GM21447 (cell line): ENCODE measurements around the gene PSAP.

Experiments used
- ATAC-seq: cut with Tn5 transposase; IDR thresholded peaks from one replicate; pipeline ENCODE4 v1.9.1; 2021; ENCODE audit not compliant: unreplicated experiment

Gene PSAP

GRCh38 chr10:71845410-71846405 lies 5.3 kb downstream of the PSAP start:
- no peak for ATAC-seq

- ATAC-seq = no peak
Measured at GRCh38 chr10:71844695-71845094, 6.4 kb downstream of the PSAP start.

GRCh38 chr10:71844084-71844483 lies 7.0 kb downstream of the PSAP start:
- ATAC-seq = no peak

DNA sequence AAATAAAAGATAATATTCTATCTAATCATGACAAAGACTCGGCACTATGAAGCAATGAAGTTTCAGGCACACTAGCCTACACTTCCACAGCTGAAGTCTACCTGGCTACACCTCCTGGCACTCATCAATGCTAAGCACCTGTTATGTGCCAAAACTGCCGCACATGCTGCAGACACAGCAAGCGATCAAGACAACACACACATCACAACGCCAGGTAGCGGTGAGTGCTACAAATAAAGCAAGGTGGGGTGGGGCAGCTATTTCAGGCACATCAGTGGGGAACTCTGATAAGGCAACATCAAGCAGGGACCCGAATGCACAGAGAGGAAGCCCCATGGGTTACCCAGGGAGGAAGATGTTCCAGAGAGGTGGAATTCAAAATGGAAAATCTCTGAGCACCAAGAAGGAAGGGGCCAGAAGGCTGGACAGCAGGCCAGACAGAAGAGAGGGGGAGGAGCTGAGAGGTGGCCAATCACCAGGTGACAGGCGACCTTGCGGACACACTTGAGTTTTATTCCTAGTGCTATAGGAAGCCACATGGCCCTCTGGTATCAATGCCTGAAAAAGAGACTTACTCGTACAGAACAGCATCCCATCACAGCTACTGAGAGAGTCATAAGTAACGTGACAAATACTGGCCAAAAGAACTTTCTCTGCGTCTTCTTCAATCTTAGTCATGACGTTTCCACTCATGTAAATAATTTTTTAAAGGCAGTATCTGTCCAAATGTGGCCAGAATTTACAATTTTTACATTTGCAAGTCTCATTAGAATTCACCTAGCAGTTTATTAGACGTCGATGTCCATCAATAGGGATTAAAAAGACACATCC lies 8.0 kb downstream of the PSAP start:
- ATAC-seq = no peak

DNA sequence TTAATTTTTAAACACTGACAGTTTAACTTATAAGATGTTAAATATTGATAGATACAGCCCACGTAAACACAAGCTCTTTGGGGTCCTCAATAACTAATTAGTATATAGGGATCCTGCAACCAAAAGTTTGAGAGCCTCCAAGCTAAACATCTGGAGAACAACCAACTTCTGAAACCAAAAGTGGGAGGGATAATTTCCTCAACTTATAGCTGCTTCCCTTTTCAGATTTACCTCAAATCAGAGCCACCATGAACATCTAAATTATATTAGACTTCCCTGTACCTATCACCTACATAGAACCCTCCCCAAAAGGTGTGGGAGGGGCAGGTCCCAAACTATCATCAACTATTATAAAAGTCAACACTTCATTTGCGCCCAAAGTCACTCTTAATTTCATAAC lies 8.6 kb downstream of the PSAP start:
- ATAC-seq = no peak

GRCh38 chr10:71840958-71841335 lies 10.1 kb downstream of the PSAP start:
- no peak for ATAC-seq

GRCh38 chr10:71840177-71840957 lies 10.7 kb downstream of the PSAP start:
- no peak for ATAC-seq

DNA sequence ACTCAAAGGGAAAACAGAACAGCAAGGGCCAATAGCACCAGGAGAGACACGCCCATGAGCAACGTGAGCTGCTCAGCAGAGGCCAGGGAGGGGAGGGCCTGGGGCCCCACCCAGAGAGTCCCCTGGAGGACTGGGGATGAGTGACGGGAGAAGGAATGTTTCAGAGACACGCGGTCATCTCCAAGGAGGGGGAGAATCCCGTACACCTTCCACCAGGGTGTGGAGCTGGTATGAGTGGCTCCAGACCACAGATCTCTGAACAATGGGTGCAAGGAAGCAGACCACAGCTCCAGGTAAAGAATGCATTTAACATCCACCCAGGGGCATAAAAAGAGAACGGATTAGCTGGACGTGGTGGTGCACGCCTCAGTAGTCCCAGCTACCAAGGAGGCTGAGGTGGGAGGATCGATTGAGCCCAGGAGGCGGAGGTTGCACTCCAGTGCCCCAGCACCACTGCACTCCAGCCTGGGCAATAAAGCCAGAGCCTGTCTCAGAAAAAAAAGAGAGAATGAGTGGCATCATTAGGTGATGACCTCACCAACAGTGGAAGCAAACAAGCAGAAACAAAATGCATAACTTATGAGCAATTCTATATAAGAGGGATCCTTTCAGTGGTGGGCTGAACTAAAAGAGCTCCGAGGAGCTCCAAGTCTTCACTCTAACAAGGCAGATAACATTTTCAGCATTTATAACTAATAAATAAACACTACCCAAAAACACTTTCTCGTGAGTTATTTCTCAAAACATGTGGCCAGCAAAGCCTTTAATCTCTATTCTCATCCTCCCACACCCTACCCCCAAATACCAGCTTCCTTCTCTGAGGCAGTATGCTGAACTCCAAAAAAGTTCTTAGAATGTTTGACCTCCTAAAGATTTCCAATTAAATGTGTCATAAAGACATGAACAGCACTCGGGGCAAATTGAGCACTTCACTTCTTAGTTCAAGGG lies 12.5 kb downstream of the PSAP start:
- no peak for ATAC-seq

DNA sequence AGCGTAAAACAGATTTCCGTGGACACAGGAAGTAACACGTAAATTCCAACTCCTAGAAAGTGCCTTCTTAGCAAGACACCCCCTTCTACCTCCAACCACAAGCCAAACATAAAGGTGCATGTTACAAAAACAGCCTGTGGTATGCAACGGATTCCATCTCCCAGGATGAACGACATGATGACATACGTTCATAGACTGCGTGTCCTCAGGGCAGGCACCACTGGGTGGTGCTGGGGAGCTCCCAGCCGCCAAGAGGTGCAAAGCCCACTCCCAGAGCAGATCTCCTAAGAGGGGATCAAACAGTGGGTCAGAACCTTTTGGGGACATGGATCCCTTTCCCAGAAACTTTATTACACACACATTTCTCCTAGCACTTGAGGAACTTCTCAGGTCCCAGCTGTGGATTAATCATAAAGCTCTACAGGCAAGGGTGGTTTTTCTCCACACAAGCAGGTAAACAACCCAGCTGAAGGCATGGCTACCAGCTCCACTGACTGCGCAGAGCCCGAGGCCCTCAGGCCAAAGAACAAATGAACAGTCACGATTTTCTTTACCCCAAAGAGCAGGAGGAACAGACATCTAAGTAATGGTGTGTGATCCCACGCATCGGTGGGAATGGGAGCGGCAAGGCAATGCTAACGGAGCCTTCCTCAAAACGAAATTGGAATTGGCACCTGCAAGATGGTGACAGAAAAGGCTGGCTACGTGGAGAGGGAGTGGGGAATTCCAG lies 13.8 kb downstream of the PSAP start:
- no peak for ATAC-seq

DNA sequence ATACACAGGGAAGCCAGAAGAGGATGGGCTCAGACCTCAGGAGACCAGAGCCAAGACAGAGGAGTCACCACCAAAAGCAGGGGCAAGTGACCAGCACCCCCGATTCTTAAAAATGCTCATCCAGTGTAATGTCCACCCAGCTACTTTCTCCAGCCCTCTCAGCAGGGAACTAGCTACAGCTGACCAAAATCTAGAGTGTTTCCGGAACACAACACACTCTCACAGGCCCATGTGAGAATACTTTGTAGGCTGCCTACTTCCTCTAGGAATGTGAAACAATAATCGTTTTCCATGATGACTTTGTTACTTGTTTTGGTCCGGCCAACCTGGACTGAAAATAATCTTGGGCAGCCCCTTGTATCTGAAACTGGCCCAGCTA lies 14.5 kb downstream of the PSAP start:
- peak; percentile 42 for ATAC-seq

DNA sequence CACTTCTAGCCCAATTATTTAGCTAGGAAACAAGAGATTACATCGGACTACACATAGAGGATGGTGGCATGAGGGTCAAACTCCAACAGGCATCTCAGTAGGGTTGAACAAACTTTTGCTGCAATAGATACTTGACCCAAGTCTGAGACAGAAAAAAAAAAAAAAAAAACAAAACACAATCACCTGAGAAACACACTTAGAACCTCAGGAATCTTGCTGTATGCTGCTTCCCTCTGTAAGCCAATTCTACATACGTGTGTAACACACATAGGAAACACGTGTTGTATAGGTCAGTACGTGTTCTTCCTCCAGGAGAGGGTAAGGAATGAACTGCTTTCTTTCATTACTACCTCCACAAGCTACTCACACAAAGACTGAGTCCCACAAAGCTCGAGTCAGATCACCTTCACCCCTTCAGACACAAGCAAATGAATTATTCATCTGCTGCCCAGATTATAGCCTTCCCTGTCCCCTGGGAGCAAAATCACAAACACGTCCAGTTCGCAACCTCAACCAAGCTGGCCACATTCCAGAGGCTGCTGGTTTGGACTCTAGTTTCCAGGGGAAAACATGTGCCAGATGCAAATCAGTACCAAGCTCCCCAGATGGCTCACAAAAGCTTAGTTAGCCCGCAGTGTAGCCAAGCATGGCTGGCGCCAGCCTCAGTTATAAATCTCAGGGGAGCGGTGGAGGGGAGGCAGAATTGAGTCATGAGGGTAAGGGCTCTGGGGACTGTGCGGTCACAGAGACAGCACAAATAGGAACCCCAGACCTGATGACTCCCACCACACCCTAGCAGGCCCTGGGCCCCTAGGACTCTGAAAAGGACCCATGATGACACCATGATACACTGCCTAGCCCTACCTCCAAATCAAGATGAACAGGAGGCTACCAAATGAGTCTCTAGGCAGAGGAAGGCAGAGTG lies 15.1 kb downstream of the PSAP start:
- ATAC-seq = peak; percentile 88

DNA sequence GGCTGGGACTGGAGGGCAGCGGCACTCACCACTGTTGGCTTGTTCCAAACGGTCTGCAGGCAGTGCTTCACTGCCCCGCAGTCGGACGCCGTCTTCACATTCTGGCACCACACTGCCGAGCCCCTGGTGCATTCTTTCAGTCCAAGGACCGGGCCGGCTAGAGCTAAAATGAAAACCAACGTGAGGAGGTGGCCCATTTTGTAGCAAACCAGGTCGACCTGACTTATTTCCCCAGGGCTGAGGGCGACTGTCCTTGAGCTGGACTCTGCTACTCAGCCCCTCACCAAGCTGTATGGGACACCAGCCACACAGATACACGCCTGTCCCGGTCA lies 16.7 kb downstream of the PSAP start:
- no peak for ATAC-seq

- ATAC-seq = no peak
Measured at GRCh38 chr10:71833451-71834342, 17.4 kb downstream of the PSAP start.

- ATAC-seq = no peak
Measured at GRCh38 chr10:71832967-71833366, 18.1 kb downstream of the PSAP start.

DNA sequence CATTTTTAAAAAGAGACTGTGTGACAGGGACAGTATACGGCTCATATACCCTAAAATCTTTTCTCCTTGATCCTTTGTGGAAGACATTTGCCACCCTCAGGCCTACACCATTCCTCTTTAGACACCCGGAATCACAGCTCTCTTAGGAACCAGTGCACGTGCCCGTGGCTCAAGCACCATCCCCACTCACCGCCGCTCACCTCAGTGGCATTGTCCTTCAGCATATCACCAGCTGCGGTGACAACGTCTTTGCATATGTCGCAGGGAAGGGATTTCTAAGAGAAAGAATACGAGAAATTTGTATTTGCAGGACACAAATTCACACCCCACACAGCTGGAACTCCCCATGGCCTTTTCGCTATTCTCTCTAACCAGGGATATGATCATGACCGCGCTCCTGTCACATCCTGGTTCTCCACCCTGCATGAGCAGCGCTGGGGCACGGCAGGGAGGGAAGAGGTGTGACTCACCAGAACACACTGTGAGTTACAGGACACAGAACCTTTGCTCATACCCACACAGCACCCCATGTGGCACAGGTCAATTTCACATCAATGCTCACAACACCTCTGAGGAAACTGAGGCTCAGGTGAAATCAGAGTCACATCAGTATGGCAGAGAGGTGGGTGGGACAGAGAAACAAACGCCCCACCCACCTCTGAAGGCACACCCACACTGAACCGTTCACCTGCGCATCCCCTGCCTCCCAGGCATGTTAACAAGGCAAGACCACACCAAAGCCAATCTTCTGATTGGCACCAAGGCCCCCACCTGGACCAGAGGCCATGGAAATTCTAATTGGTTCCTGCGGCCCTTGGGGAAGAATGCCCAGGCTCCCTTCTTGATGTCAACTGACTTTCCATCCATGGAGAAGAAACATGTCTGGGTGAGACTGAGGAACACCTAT lies 19.2 kb downstream of the PSAP start:
- ATAC-seq = no peak

DNA sequence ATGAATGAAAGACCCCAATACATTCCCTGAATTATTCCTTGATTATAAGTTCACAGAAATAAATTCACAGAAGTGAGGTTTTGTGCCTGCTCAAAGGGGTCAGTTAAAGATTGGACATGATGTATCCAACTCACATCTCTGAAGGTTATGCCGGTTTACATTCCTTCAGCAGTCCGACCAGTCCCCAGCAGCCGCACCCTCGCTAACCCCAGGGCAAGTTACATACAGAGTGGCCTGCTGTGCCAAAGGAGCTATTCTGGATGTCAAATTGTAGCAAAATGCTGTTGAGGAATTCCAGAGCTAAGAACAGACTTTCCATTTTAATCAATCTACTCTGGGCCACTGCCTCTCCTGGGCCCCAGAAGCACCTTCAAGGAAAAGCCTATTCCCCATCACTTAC lies 20.3 kb downstream of the PSAP start:
- ATAC-seq = no peak
